K562 (cell line): Measurements from ENCODE around the gene PUM2. TPM values are rescaled to one million over a fixed set of nuclear protein-coding genes. Genes with fewer than 3 reads are reported as not detected.

Experiments used
- ARID2 ChIP-seq: fragments of 450-650 bp; IDR thresholded peaks from 2 replicates; pipeline ENCODE4 v1.6.1; 2017; ENCODE audit warnings: antibody characterized with exemption, mild to moderate bottlenecking
- BCL6 ChIP-seq: fragments of 250-450 bp; sonication (Bioruptor Pico); IDR thresholded peaks from 2 replicates; pipeline ENCODE4 v1.4.0; 2020
- BCLAF1 ChIP-seq, 2 experiments: fragments of 450-650 bp in 1 of 2; IDR thresholded peaks; 2 replicates each; pipeline ENCODE4 v1.6.1; 2011 to 2017; ENCODE audit warnings: low read depth in 2 of 2, antibody characterized with exemption in 1 of 2, borderline replicate concordance in 1 of 2, low read length in 1 of 2, mild to moderate bottlenecking in 1 of 2, mixed read lengths in 1 of 2; ENCODE audit not compliant: control insufficient read depth in 1 of 2
- FOXO4 ChIP-seq: fragments of 450-650 bp; formaldehyde crosslinking; IDR thresholded peaks from 2 replicates; pipeline ENCODE4 v1.4.0; 2020; ENCODE audit warnings: mild to moderate bottlenecking, moderate library complexity
- HDAC2 ChIP-seq: fragments of 450-650 bp; IDR thresholded peaks from 2 replicates; pipeline ENCODE4 v1.6.1; 2016; ENCODE audit warnings: mild to moderate bottlenecking
- KLF10 ChIP-seq: fragments of 250-450 bp; sonication (Bioruptor Pico); IDR thresholded peaks from 2 replicates; pipeline ENCODE4 v1.6.1; 2021; ENCODE audit warnings: matching md5 sums
- NFXL1 ChIP-seq: fragments of 450-650 bp; formaldehyde crosslinking; IDR thresholded peaks from 2 replicates; pipeline ENCODE4 v1.4.0; 2021; ENCODE audit warnings: mild to moderate bottlenecking
- POU5F1 ChIP-seq: fragments of 150-350 bp; IDR thresholded peaks from 2 replicates; pipeline ENCODE4 v1.6.1; 2014; ENCODE audit warnings: borderline replicate concordance, low read length, low read depth, mild to moderate bottlenecking; ENCODE audit not compliant: partially characterized antibody
- SIN3B ChIP-seq: fragments of 450-650 bp; IDR thresholded peaks from 2 replicates; pipeline ENCODE4 v1.6.1; 2017; ENCODE audit warnings: low read depth, mild to moderate bottlenecking, moderate library complexity
- SMARCC2 ChIP-seq: fragments of 450-650 bp; IDR thresholded peaks from 2 replicates; pipeline ENCODE4 v1.6.1; 2017; ENCODE audit warnings: antibody characterized with exemption, moderate library complexity, mild to moderate bottlenecking, low read depth
- ZBTB43 ChIP-seq: sonication (generic); formaldehyde crosslinking; IDR thresholded peaks from 2 replicates; pipeline ENCODE4 v1.8.0; 2023; ENCODE audit warnings: mild to moderate bottlenecking, missing genetic modification reagents
- ZEB2 ChIP-seq: fragments of 450-650 bp; IDR thresholded peaks from 2 replicates; pipeline ENCODE4 v1.6.1; 2016
- ZNF134 ChIP-seq: fragments of 250-450 bp; sonication (Bioruptor Pico); conservative IDR thresholded peaks from 2 replicates; pipeline ENCODE4 v1.4.0; 2020
- ZNF263 ChIP-seq: sonication (generic); formaldehyde crosslinking; IDR thresholded peaks from 2 replicates; pipeline ENCODE4 v1.8.0; 2022; ENCODE audit warnings: mild to moderate bottlenecking, missing genetic modification reagents, borderline replicate concordance
- ZNF696 ChIP-seq: fragments of 250-450 bp; sonication (Bioruptor Pico); conservative IDR thresholded peaks from 2 replicates; pipeline ENCODE4 v1.4.0; 2020; ENCODE audit warnings: mild to moderate bottlenecking, moderate library complexity
- ZNF740 ChIP-seq, 3 experiments: fragments of 200-800 bp in 1 of 3; sonication (Bioruptor generic) in 1 of 3; sonication (generic) in 1 of 3; formaldehyde crosslinking in 1 of 3; IDR thresholded peaks; 2 replicates each; pipeline versions ENCODE4 v1.6.1 to v1.8.0; 2016 to 2022; ENCODE audit warnings: mild to moderate bottlenecking in 2 of 3, missing compliant biosample characterization in 2 of 3, missing genetic modification characterization in 2 of 3, missing genetic modification reagents in 1 of 3
- polyA plus RNA-seq, 8 experiments: library from polyadenylated mRNA; depleted of rRNA in 4 of 8; stranded (reverse) in 5 of 8; unstranded in 3 of 8; fragments of >200 nt; fragmentation: Nextera tagmentation in 2 of 8; fragmentation: Illumina TruSeq in 1 of 8; extraction: Ambion mirVana in 2 of 8; extraction: Trizol in 1 of 8; gene quantifications; 2 replicates each; pipeline versions ENCODE4 v1.2.1 to v1.2.3, GENCODE V29; 2011 to 2014; ENCODE audit warnings: inconsistent platforms in 1 of 8, missing spikeins in 1 of 8
- total RNA-seq, 7 experiments: library from RNA; depleted of rRNA in 6 of 7; stranded (reverse); fragments of >200 nt in 6 of 7; fragmentation: Illumina TruSeq in 2 of 7; extraction: Trizol in 2 of 7; gene quantifications; 2 replicates each; pipeline versions ENCODE4 v1.2.1 to v1.2.3, GENCODE V29; 2011 to 2021; ENCODE audit warnings: low replicate concordance in 1 of 7
- TF ChIP-seq, protein P1 (sequence below): sonication (generic); formaldehyde crosslinking; IDR thresholded peaks from 2 replicates; pipeline ENCODE4 v1.8.1; 2023; ENCODE audit warnings: mild to moderate bottlenecking, missing genetic modification reagents

The PUM2 gene
- total and polyA plus RNA-seq, 9 of the 15 experiments (the other 6 are each of a cell fraction or from before 2014, with no cell fraction given): 13.4 to 61.9 (median 28.3) TPM

GRCh38 chr2:20350753-20351554 is at the start of gene PUM2 (continued):
- TF ChIP-seq ZNF740 (CRISPR knock-in tag; IDR thresholded peaks at IDR 0.05): peak; percentile 25; the same call in 1 of the 2 replicates
- TF ChIP-seq ZNF740 (tag; IDR thresholded peaks at IDR 0.05): no peak
- no peak for TF ChIP-seq ZEB2
- TF ChIP-seq ZBTB43 (CRISPR knock-in tag): 0 out of 2 replicates have a peak, but pooled peaks have one; percentile 69
- peak in 1 of 2 experiments; percentile 11; a peak in 1 of 4 replicates for TF ChIP-seq BCLAF1 (IDR thresholded peaks at IDR 0.05; ENCODE audit: borderline replicate concordance in 1 of 2, control insufficient read depth in 1 of 2, low read depth in 2 of 2, low read length in 1 of 2)
- no peak for TF ChIP-seq POU5F1
- TF ChIP-seq HDAC2: peak; percentile 55; the same call in 1 of the 2 replicates
- TF ChIP-seq KLF10 (CRISPR knock-in tag): no peak
- no peak for TF ChIP-seq FOXO4 (CRISPR knock-in tag)
- no peak for TF ChIP-seq BCL6 (CRISPR knock-in tag)
- TF ChIP-seq ZNF263 (CRISPR knock-in tag): no peak; the same call in 1 of the 2 replicates
- TF ChIP-seq ZNF134: no peak
- no peak for TF ChIP-seq ARID2
- TF ChIP-seq NFXL1 (CRISPR knock-in tag): no peak
- no peak for TF ChIP-seq SMARCC2
- TF ChIP-seq, protein P1, sequence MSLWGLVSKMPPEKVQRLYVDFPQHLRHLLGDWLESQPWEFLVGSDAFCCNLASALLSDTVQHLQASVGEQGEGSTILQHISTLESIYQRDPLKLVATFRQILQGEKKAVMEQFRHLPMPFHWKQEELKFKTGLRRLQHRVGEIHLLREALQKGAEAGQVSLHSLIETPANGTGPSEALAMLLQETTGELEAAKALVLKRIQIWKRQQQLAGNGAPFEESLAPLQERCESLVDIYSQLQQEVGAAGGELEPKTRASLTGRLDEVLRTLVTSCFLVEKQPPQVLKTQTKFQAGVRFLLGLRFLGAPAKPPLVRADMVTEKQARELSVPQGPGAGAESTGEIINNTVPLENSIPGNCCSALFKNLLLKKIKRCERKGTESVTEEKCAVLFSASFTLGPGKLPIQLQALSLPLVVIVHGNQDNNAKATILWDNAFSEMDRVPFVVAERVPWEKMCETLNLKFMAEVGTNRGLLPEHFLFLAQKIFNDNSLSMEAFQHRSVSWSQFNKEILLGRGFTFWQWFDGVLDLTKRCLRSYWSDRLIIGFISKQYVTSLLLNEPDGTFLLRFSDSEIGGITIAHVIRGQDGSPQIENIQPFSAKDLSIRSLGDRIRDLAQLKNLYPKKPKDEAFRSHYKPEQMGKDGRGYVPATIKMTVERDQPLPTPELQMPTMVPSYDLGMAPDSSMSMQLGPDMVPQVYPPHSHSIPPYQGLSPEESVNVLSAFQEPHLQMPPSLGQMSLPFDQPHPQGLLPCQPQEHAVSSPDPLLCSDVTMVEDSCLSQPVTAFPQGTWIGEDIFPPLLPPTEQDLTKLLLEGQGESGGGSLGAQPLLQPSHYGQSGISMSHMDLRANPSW (CRISPR knock-in tag): no peak
- TF ChIP-seq ZNF696 (CRISPR knock-in tag): no peak
- no peak; the same call in 1 of the 2 replicates for TF ChIP-seq SIN3B
